ENCODE results near the gene HTR6. TPM values are rescaled to one million over a fixed set of nuclear protein-coding genes. Genes with fewer than 3 reads are reported as not detected.

The HTR6 gene
- total RNA-seq, 1 donor from 2014 or later: not detected

- Mint-ChIP-seq H3K4me1 (ENCODE audit: unreplicated experiment) (no peaks in the 10 kb centered on the region), H3K9me3 (ENCODE audit: unreplicated experiment) (no peaks in the 10 kb centered on the region), H3K27me3 (ENCODE audit: unreplicated experiment) (peaks cover 3% of the 10 kb centered on the region), H3K36me3 (ENCODE audit: low read depth, unreplicated experiment) (no peaks in the 10 kb centered on the region), H3K27ac (ENCODE audit: unreplicated experiment) (no peak overlapping the region), H3K4me3 (ENCODE audit: unreplicated experiment) (no peak overlapping the region)
- TF ChIP-seq CTCF (IDR thresholded peaks at IDR 0.05; ENCODE audit: unreplicated experiment): no peak
- DNase-seq (ENCODE audit: low spot score): no peak
Observed at GRCh38 chr1:19696820-19697219, 32.1 kb downstream of the HTR6 start.

- no peak overlapping the region for H3K27ac Mint-ChIP-seq (ENCODE audit: unreplicated experiment)
- H3K36me3 Mint-ChIP-seq (ENCODE audit: low read depth, unreplicated experiment): no peaks in the 10 kb centered on the region
- no peak for DNase-seq (ENCODE audit: low spot score)
- no peaks in the 10 kb centered on the region for H3K4me1 Mint-ChIP-seq (ENCODE audit: unreplicated experiment)
- H3K9me3 Mint-ChIP-seq (ENCODE audit: unreplicated experiment): no peaks in the 10 kb centered on the region
- no peak for TF ChIP-seq CTCF (IDR thresholded peaks at IDR 0.05; ENCODE audit: unreplicated experiment)
- H3K4me3 Mint-ChIP-seq (ENCODE audit: unreplicated experiment): no peak overlapping the region
- peaks cover 3% of the 10 kb centered on the region for H3K27me3 Mint-ChIP-seq (ENCODE audit: unreplicated experiment)
Observed at GRCh38 chr1:19698181-19698580, 33.5 kb downstream of the HTR6 start.

GRCh38 chr1:19700079-19700777, 35.6 kb downstream of the HTR6 start:
- no peak for DNase-seq (ENCODE audit: low spot score)
- H3K4me3 Mint-ChIP-seq (ENCODE audit: unreplicated experiment): no peak overlapping the region
- H3K4me1 Mint-ChIP-seq (ENCODE audit: unreplicated experiment): peaks cover 2% of the 10 kb centered on the region
- H3K36me3 Mint-ChIP-seq (ENCODE audit: low read depth, unreplicated experiment): no peaks in the 10 kb centered on the region
- H3K9me3 Mint-ChIP-seq (ENCODE audit: unreplicated experiment): no peaks in the 10 kb centered on the region
- no peak for TF ChIP-seq CTCF (IDR thresholded peaks at IDR 0.05; ENCODE audit: unreplicated experiment)
- peaks cover 3% of the 10 kb centered on the region for H3K27me3 Mint-ChIP-seq (ENCODE audit: unreplicated experiment)
- H3K27ac Mint-ChIP-seq (ENCODE audit: unreplicated experiment): no peak overlapping the region

GRCh38 chr1:19703280-19703679, 38.6 kb downstream of the HTR6 start:
- no peaks in the 10 kb centered on the region for H3K9me3 Mint-ChIP-seq (ENCODE audit: unreplicated experiment)
- H3K27ac Mint-ChIP-seq (ENCODE audit: unreplicated experiment): no peak overlapping the region
- no peak overlapping the region for H3K4me3 Mint-ChIP-seq (ENCODE audit: unreplicated experiment)
- H3K27me3 Mint-ChIP-seq (ENCODE audit: unreplicated experiment): peaks cover 2% of the 10 kb centered on the region
- no peaks in the 10 kb centered on the region for H3K36me3 Mint-ChIP-seq (ENCODE audit: low read depth, unreplicated experiment)
- peaks cover 2% of the 10 kb centered on the region for H3K4me1 Mint-ChIP-seq (ENCODE audit: unreplicated experiment)
- DNase-seq (ENCODE audit: low spot score): no peak
- no peak for TF ChIP-seq CTCF (IDR thresholded peaks at IDR 0.05; ENCODE audit: unreplicated experiment)

GRCh38 chr1:19704247-19705113, 39.8 kb downstream of the HTR6 start:
- Mint-ChIP-seq H3K4me3 (ENCODE audit: unreplicated experiment) (no peak overlapping the region), H3K4me1 (ENCODE audit: unreplicated experiment) (peaks cover 2% of the 10 kb centered on the region), H3K36me3 (ENCODE audit: low read depth, unreplicated experiment) (no peaks in the 10 kb centered on the region), H3K27me3 (ENCODE audit: unreplicated experiment) (peaks cover 2% of the 10 kb centered on the region), H3K9me3 (ENCODE audit: unreplicated experiment) (no peaks in the 10 kb centered on the region), H3K27ac (ENCODE audit: unreplicated experiment) (no peak overlapping the region)
- peak; percentile 94 for TF ChIP-seq CTCF (IDR thresholded peaks at IDR 0.05; ENCODE audit: unreplicated experiment)
- peak; percentile 89 for DNase-seq (ENCODE audit: low spot score)
